IgD-negative memory B cell (primary cell): ENCODE measurements around the gene COL20A1. TPM values are rescaled to one million over a fixed set of nuclear protein-coding genes. Genes with fewer than 3 reads are reported as not detected.

ENCODE experiments used
- H3K27ac Mint-ChIP-seq, 3 donors: one replicate each; pipeline ENCODE4 v1.8.0; 2020 to 2022; ENCODE audit warnings: mild to moderate bottlenecking in 3 of 3, mixed read lengths in 3 of 3, moderate library complexity in 1 of 3
- H3K27me3 Mint-ChIP-seq: one replicate; pipeline ENCODE4 v1.8.0; 2021; ENCODE audit warnings: mixed read lengths
- H3K36me3 Mint-ChIP-seq: one replicate; pipeline ENCODE4 v1.8.0; 2020; ENCODE audit warnings: mild to moderate bottlenecking, mixed read lengths
- H3K4me1 Mint-ChIP-seq, 3 donors: one replicate each; pipeline ENCODE4 v1.8.0; 2020 to 2022; ENCODE audit warnings: mixed read lengths in 3 of 3, mild to moderate bottlenecking in 1 of 3
- H3K4me3 Mint-ChIP-seq, 4 donors: one replicate each; pipeline ENCODE4 v1.8.0; 2020 to 2022; ENCODE audit warnings: mild to moderate bottlenecking in 4 of 4, mixed read lengths in 4 of 4, moderate library complexity in 3 of 4
- H3K9me3 Mint-ChIP-seq, 3 donors: one replicate each; pipeline ENCODE4 v1.8.0; 2020 to 2021; ENCODE audit warnings: mixed read lengths in 3 of 3, mild to moderate bottlenecking in 1 of 3
- polyA plus RNA-seq: library from polyadenylated mRNA; unstranded; fragments of 300-500 nt; fragmentation: Illumina TruSeq; gene quantifications from one replicate; pipeline ENCODE4 v1.2.3, GENCODE V29; 2021

Gene COL20A1
- polyA plus RNA-seq, 1 donor from 2014 or later = not detected

- H3K27ac Mint-ChIP-seq = no peak overlapping the region
- no peak overlapping the region for H3K4me3 Mint-ChIP-seq
- H3K27me3 Mint-ChIP-seq = peaks cover 10% of the 10 kb centered on the region
- H3K4me1 Mint-ChIP-seq = no peaks in the 10 kb centered on the region
- no peaks in the 10 kb centered on the region for H3K36me3 Mint-ChIP-seq
- no peaks in the 10 kb centered on the region for H3K9me3 Mint-ChIP-seq
Observed at GRCh38 chr20:63311833-63312243, 18.9 kb downstream of the COL20A1 start.

GRCh38 chr20:63312273-63312672 is 19.3 kb downstream of the COL20A1 start:
- no peak overlapping the region for H3K27ac Mint-ChIP-seq
- peaks cover 10% of the 10 kb centered on the region for H3K27me3 Mint-ChIP-seq
- H3K9me3 Mint-ChIP-seq = no peaks in the 10 kb centered on the region
- H3K4me1 Mint-ChIP-seq = no peaks in the 10 kb centered on the region
- H3K36me3 Mint-ChIP-seq = no peaks in the 10 kb centered on the region
- no peak overlapping the region for H3K4me3 Mint-ChIP-seq

- H3K4me1 Mint-ChIP-seq = no peaks in the 10 kb centered on the region
- H3K27ac Mint-ChIP-seq = no peak overlapping the region
- H3K36me3 Mint-ChIP-seq = no peaks in the 10 kb centered on the region
- H3K4me3 Mint-ChIP-seq = no peak overlapping the region
- H3K27me3 Mint-ChIP-seq = peaks cover 10% of the 10 kb centered on the region
- H3K9me3 Mint-ChIP-seq = no peaks in the 10 kb centered on the region
Observed at GRCh38 chr20:63312690-63313348, 19.8 kb downstream of the COL20A1 start.

GRCh38 chr20:63313349-63314014 is 20.5 kb downstream of the COL20A1 start:
- Mint-ChIP-seq H3K9me3 (no peaks in the 10 kb centered on the region), H3K36me3 (no peaks in the 10 kb centered on the region), H3K4me1 (no peaks in the 10 kb centered on the region), H3K27ac (no peak overlapping the region), H3K4me3 (no peak overlapping the region), H3K27me3 (peaks cover 10% of the 10 kb centered on the region)

GRCh38 chr20:63314015-63314471 is 21.1 kb downstream of the COL20A1 start:
- Mint-ChIP-seq H3K27ac (no peak overlapping the region), H3K4me1 (no peaks in the 10 kb centered on the region), H3K36me3 (no peaks in the 10 kb centered on the region), H3K4me3 (no peak overlapping the region), H3K9me3 (no peaks in the 10 kb centered on the region), H3K27me3 (peaks cover 10% of the 10 kb centered on the region)

GRCh38 chr20:63314566-63315239 is 21.7 kb downstream of the COL20A1 start:
- Mint-ChIP-seq H3K27ac (no peak overlapping the region), H3K36me3 (no peaks in the 10 kb centered on the region), H3K4me1 (no peaks in the 10 kb centered on the region), H3K4me3 (no peak overlapping the region), H3K9me3 (no peaks in the 10 kb centered on the region), H3K27me3 (peaks cover 10% of the 10 kb centered on the region)

- no peak overlapping the region for H3K4me3 Mint-ChIP-seq
- no peaks in the 10 kb centered on the region for H3K4me1 Mint-ChIP-seq
- no peaks in the 10 kb centered on the region for H3K36me3 Mint-ChIP-seq
- H3K27ac Mint-ChIP-seq = peak overlapping the region in 1 of 3 donors; percentile 27
- peaks cover 11% of the 10 kb centered on the region for H3K27me3 Mint-ChIP-seq
- H3K9me3 Mint-ChIP-seq = no peaks in the 10 kb centered on the region
Observed at GRCh38 chr20:63315240-63315689, 22.3 kb downstream of the COL20A1 start.

GRCh38 chr20:63315731-63316491 is 22.9 kb downstream of the COL20A1 start:
- Mint-ChIP-seq H3K4me3 (no peak overlapping the region), H3K27ac (peak overlapping the region in 1 of 3 donors; percentile 27), H3K4me1 (no peaks in the 10 kb centered on the region), H3K9me3 (no peaks in the 10 kb centered on the region), H3K36me3 (no peaks in the 10 kb centered on the region), H3K27me3 (peaks cover 11% of the 10 kb centered on the region)

- no peak overlapping the region for H3K27ac Mint-ChIP-seq
- H3K9me3 Mint-ChIP-seq = no peaks in the 10 kb centered on the region
- no peaks in the 10 kb centered on the region for H3K4me1 Mint-ChIP-seq
- no peak overlapping the region for H3K4me3 Mint-ChIP-seq
- H3K36me3 Mint-ChIP-seq = no peaks in the 10 kb centered on the region
- peaks cover 11% of the 10 kb centered on the region for H3K27me3 Mint-ChIP-seq
Observed at GRCh38 chr20:63316502-63316921, 23.5 kb downstream of the COL20A1 start.

- H3K27me3 Mint-ChIP-seq = peaks cover 8% of the 10 kb centered on the region
- H3K9me3 Mint-ChIP-seq = no peaks in the 10 kb centered on the region
Observed at GRCh38 chr20:63317061-63317460, 24.1 kb downstream of the COL20A1 start.

GRCh38 chr20:63317601-63318291 is 24.8 kb downstream of the COL20A1 start:
- Mint-ChIP-seq H3K27ac (no peak overlapping the region), H3K27me3 (peaks cover 8% of the 10 kb centered on the region), H3K4me3 (no peak overlapping the region), H3K36me3 (no peaks in the 10 kb centered on the region), H3K4me1 (no peaks in the 10 kb centered on the region), H3K9me3 (no peaks in the 10 kb centered on the region)

More at GRCh38 chr20:63317061-63317460, 24.1 kb downstream of the COL20A1 start:
- H3K36me3 Mint-ChIP-seq = no peaks in the 10 kb centered on the region
- H3K4me1 Mint-ChIP-seq = no peaks in the 10 kb centered on the region
- H3K27ac Mint-ChIP-seq = no peak overlapping the region
- H3K4me3 Mint-ChIP-seq = no peak overlapping the region

- peaks cover 10% of the 10 kb centered on the region for H3K27me3 Mint-ChIP-seq
- no peaks in the 10 kb centered on the region for H3K9me3 Mint-ChIP-seq
- peaks cover 0 to 2% (median 0%) of the 10 kb centered on the region in 3 donors for H3K4me1 Mint-ChIP-seq
- H3K36me3 Mint-ChIP-seq = no peaks in the 10 kb centered on the region
- H3K4me3 Mint-ChIP-seq = no peak overlapping the region
- no peak overlapping the region for H3K27ac Mint-ChIP-seq
Observed at GRCh38 chr20:63318391-63319163, 25.6 kb downstream of the COL20A1 start.

- H3K9me3 Mint-ChIP-seq = no peaks in the 10 kb centered on the region
- H3K4me3 Mint-ChIP-seq = no peak overlapping the region
- no peaks in the 10 kb centered on the region for H3K36me3 Mint-ChIP-seq
- H3K4me1 Mint-ChIP-seq = peaks cover 0 to 2% (median 0%) of the 10 kb centered on the region in 3 donors
- peaks cover 12% of the 10 kb centered on the region for H3K27me3 Mint-ChIP-seq
- no peak overlapping the region for H3K27ac Mint-ChIP-seq
Observed at GRCh38 chr20:63319164-63320040, 26.4 kb downstream of the COL20A1 start.
